ENCODE results near the gene THOC7. TPM values are rescaled to one million over a fixed set of nuclear protein-coding genes. Genes with fewer than 3 reads are reported as not detected.

THOC7 gene
- total and polyA plus RNA-seq, 7 donors: 61.0 to 102 (median 76.9) TPM

DNA sequence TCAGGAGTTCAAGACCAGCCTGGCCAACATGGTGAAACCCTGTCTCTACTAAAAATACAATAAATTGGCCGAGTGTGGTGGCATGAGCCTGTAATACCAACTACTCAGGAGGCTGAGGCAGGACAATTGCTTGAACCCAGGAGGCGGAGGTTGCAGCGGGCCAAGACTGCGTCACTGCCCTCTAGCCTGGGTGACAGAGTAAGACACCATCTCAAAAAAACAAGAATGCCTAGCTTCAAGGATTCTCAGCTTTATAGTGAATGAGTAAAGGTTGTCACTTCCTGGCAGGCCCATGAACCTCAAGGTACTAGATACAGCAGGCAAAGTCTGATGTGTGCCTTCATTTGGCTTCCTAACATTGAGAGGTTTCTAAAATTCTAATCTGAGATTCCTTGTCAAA, 14.4 kb downstream of the THOC7 start:
- DNase-seq (no peak), ATAC-seq (no peak)
- intact Hi-C loops (cut with DNase I): no loop called here
- H3K27ac ChIP-seq: no peak overlapping the region
- H3K27me3 ChIP-seq (ENCODE audit: insufficient read depth in 3 of 3, low read length in 2 of 3): no peaks in the 10 kb centered on the region
- H3K4me1 ChIP-seq: no peaks in the 10 kb centered on the region
- 81 to 85% (median 83%) methylated on average over 4 of the region's 4 CpGs for WGBS, 3 donors
- no peak overlapping the region for H3K4me3 ChIP-seq
- no peaks in the 10 kb centered on the region for H3K9me3 ChIP-seq
- H3K36me3 ChIP-seq (ENCODE audit: insufficient read depth in 1 of 2, low read depth in 1 of 2): peaks cover 0 to 2% of the 10 kb centered on the region in 2 donors
- TF ChIP-seq, protein P1, sequence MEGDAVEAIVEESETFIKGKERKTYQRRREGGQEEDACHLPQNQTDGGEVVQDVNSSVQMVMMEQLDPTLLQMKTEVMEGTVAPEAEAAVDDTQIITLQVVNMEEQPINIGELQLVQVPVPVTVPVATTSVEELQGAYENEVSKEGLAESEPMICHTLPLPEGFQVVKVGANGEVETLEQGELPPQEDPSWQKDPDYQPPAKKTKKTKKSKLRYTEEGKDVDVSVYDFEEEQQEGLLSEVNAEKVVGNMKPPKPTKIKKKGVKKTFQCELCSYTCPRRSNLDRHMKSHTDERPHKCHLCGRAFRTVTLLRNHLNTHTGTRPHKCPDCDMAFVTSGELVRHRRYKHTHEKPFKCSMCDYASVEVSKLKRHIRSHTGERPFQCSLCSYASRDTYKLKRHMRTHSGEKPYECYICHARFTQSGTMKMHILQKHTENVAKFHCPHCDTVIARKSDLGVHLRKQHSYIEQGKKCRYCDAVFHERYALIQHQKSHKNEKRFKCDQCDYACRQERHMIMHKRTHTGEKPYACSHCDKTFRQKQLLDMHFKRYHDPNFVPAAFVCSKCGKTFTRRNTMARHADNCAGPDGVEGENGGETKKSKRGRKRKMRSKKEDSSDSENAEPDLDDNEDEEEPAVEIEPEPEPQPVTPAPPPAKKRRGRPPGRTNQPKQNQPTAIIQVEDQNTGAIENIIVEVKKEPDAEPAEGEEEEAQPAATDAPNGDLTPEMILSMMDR (IDR thresholded peaks at IDR 0.05): no peak

DNA sequence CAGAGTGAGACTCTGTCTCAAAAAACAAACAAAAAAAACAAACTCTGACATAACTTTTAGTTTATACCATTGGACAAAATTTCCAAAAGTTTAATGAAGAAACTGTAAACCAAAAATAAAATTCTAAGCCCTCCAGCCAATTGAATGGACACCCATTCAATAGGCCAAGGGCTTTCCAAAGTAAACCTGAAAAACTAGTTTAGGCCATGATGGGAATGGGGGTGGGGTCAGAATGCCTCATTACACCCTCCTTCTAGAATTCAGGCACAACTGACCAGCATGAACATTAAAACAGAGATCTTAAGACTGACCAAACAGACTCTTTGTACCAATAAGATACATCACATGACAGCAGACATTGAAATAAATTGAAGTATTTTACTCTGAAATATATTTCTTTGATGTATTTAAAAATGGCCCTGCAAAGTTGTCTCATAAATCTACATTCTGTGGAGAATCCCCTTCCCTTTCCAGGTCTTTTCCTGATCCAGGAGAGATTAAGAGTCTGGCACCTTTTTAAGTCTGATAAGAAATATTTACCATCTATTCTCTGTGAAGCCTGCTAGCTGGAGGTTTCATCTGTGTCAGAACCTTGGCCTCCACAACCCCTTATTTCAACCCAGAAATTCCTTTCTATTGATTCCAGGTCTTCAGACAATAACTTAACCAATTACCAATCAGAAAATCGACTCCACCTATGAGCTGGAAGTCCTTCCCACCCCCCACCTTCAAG, 15.7 kb downstream of the THOC7 start:
- intact Hi-C loops (cut with DNase I): no loop called here
- Histone ChIP-seq H3K4me1 (no peaks in the 10 kb centered on the region), H3K36me3 (ENCODE audit: insufficient read depth in 1 of 2, low read depth in 1 of 2) (peaks cover 0 to 2% of the 10 kb centered on the region in 2 donors), H3K27ac (no peak overlapping the region), H3K4me3 (no peak overlapping the region), H3K9me3 (no peaks in the 10 kb centered on the region), H3K27me3 (ENCODE audit: insufficient read depth in 3 of 3, low read length in 2 of 3) (no peaks in the 10 kb centered on the region)
- WGBS, 3 donors: 64 to 88% (median 82%) methylated on average over 1 of the region's 1 CpG
- DNase-seq (no peak), ATAC-seq (no peak)
- TF ChIP-seq, protein P1 (IDR thresholded peaks at IDR 0.05): no peak

DNA sequence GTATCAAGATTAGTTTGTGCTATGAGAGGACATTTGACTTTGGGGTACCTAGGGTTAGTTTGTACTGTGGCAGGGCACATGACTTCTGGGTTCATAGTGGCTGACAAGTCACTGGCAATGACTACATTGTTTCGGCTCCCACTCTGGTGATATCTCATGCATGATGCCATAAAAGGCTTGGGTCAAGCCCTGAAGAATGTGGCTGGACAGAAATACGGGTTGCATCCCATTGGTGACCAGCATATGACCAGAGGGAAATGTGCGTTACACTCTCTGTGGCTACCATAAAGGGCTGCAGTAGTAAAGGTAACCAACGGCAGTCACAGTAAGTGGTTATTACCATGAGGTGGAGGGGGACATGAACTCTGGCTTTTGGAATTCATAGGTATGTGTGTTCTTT, 18.4 kb downstream of the THOC7 start:
- H3K4me1 ChIP-seq: no peaks in the 10 kb centered on the region
- 81 to 84% (median 83%) methylated on average over 4 of the region's 4 CpGs for WGBS, 3 donors
- intact Hi-C loops (cut with DNase I): no loop called here
- no peaks in the 10 kb centered on the region for H3K9me3 ChIP-seq
- H3K27ac ChIP-seq: no peak overlapping the region
- TF ChIP-seq, protein P1 (IDR thresholded peaks at IDR 0.05): no peak
- ATAC-seq: no peak
- DNase-seq: no peak
- no peaks in the 10 kb centered on the region for H3K27me3 ChIP-seq (ENCODE audit: insufficient read depth in 3 of 3, low read length in 2 of 3)
- no peak overlapping the region for H3K4me3 ChIP-seq
- H3K36me3 ChIP-seq (ENCODE audit: insufficient read depth in 1 of 2, low read depth in 1 of 2): no peaks in the 10 kb centered on the region

DNA sequence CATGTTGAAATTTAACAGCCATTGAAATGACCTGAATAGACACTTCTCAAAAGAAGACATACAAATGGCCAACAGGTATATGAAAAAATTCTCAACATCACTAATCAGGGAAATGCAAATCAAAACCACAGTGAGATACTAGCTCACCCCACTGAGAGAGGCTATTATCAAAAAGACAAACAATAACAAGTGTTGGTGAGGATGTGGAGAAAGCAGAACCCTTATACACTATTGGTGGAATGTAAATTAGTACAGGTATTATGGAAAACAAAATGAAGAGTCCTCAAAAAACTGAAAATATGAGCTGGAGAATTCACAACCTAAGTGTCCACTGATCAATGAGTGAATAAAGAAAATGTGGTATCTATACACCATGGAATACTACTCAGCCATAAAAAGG, 21.5 kb downstream of the THOC7 start:
- TF ChIP-seq, protein P1 (IDR thresholded peaks at IDR 0.05): no peak

DNA sequence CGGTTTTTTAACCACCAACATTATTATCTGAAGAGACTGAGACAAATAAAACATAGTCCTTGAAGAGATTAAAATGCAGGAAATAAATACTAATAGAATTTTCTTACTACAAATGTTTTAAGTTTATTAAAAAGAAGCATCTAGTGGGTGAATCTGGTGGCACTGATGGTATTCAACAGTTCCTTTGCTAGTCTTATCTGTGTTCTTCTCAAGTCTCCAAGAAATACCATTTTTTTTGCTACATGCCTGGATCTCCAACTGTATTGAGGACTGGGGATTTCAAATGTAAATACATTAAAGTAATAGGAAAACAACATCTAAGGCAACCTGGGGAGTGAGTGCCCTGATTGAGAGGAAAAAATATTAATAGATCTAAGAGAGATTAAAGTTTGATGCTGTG, 21.9 kb downstream of the THOC7 start:
- intact Hi-C loops (cut with DNase I): no loop called here
- WGBS, 3 donors: 0 to 43% (median 0%) methylated on average over 1 of the region's 1 CpG
- TF ChIP-seq, protein P1 (IDR thresholded peaks at IDR 0.05): no peak
- Histone ChIP-seq H3K27ac (no peak overlapping the region), H3K36me3 (ENCODE audit: insufficient read depth in 1 of 2, low read depth in 1 of 2) (peaks cover 0 to 6% of the 10 kb centered on the region in 2 donors), H3K4me1 (no peaks in the 10 kb centered on the region), H3K9me3 (no peaks in the 10 kb centered on the region), H3K4me3 (no peak overlapping the region), H3K27me3 (ENCODE audit: insufficient read depth in 3 of 3, low read length in 2 of 3) (no peaks in the 10 kb centered on the region)
- no peak for ATAC-seq
- no peak for DNase-seq

More for the DNA sequence above, 21.5 kb downstream of the THOC7 start:
- intact Hi-C loops (cut with DNase I): no loop called here
- Histone ChIP-seq H3K4me3 (no peak overlapping the region), H3K27ac (no peak overlapping the region), H3K4me1 (no peaks in the 10 kb centered on the region), H3K27me3 (ENCODE audit: insufficient read depth in 3 of 3, low read length in 2 of 3) (no peaks in the 10 kb centered on the region), H3K36me3 (ENCODE audit: insufficient read depth in 1 of 2, low read depth in 1 of 2) (peaks cover 0 to 6% of the 10 kb centered on the region in 2 donors), H3K9me3 (no peaks in the 10 kb centered on the region)
- no peak for ATAC-seq
- DNase-seq: no peak
